GM23248 (cell line): ENCODE results near the gene EOMES.

Experiments used
- EZH2 ChIP-seq: fragments of 200-600 bp; sonication (generic); IDR thresholded peaks from 2 replicates; pipeline ENCODE4 v1.6.1; 2018; ENCODE audit warnings: antibody characterized with exemption, mild to moderate bottlenecking; ENCODE audit not compliant: insufficient read depth, poor library complexity, severe bottlenecking
- EZH2phosphoT487 ChIP-seq: fragments of 200-600 bp; sonication (generic); IDR thresholded peaks from 2 replicates; pipeline ENCODE4 v1.6.1; 2018; ENCODE audit warnings: antibody characterized with exemption, moderate library complexity, mild to moderate bottlenecking, low read depth; ENCODE audit not compliant: insufficient read depth

DNA sequence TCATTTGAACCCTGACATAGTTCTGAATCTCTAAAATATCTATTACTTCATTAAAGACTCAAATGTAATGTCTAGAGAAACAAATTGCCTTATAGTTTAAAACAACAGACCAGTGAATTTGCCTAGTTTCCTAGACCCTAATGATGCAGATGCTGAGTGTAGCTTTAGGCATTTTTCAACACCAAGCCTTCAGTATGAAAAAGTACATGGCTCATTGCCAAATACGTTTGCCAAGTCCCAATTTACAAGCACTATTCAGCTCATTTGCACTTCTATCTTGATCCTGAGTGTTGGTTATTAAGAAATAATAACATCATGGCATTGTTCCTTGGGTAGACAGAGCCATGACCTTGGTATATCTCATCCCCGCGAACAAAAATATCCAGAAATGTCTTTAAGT, 46.8 kb downstream of the EOMES start:
- TF ChIP-seq EZH2phosphoT487, result no peak
- TF ChIP-seq EZH2, result no peak
